Daoy (cell line): ENCODE data around the gene N4BP2L2. TPM values are rescaled to one million over a fixed set of nuclear protein-coding genes. Genes with fewer than 3 reads are reported as not detected.

Experiments used
- DNase-seq: peaks from one replicate; pipeline ENCODE4 v3.0.0-alpha.2; 2015; ENCODE audit warnings: low read depth
- total RNA-seq: library from RNA; depleted of rRNA; stranded (reverse); fragments of >200 nt; shearing (Covaris generic); gene quantifications from 2 replicates; pipeline ENCODE4 v1.2.3, GENCODE V29; 2014

The N4BP2L2 gene
- total RNA-seq, 1 experiment from 2014 or later = 35.6 TPM

- peak; percentile 24 for DNase-seq
These were observed 112.2 kb downstream of the N4BP2L2 start for GRCh38 chr13:32426191-32426989.

DNA sequence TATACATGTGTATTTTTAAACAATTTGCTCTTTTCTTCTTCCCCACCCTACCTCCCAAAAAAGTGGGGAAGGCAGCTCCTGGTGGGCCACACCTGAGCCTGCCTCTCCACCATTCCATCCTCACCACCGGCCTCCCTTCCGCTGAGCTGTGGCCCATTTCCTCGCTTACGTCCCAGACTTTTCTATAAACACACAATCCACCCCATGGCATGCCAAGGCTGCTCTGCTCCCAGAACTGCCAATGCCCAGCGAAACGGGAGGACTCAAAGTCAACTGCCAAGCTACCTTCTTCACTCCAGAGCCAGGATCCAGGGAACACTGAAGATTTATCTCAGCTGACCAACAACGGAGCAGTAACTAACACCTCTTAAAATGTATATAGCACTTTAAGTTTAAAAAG is 113.4 kb downstream of the N4BP2L2 start:
- DNase-seq = no peak

DNA sequence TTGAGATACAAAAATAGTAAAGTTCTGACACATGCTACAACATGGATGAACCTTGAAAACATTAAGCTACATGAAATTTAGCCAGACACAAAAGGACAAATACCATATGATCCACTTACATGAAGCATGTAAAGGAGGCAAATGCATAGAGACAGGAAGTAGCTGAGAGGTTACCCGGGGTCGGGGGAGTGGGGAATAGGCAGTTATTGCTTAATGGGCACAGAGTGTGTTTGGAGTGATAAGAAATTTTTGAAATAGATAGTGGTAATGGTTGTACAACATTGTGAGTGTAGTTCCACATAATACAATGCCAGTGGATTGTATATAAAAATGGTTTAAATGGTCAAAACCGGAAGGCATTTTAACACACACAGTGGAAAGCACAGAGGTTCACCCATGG is 115.0 kb downstream of the N4BP2L2 start:
- DNase-seq = no peak

DNA sequence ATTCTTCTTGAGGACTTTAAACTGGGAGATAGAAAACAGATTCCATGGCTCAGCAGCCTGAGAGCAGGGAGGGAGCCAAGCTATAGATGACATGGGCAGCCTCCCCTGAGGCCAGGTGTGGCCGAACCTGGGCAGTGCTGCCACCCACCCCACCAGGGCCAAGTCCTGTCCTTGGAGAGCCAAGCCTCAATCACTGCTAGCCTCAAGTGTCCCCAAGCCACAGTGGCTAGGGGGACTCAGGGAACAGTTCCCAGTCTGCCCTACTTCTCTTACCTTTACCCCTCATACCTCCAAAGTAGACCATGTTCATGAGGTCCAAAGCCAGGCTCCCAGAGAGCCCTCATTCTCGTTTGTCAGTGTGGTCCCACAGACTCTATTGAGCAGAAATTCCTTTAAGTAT is 118.7 kb downstream of the N4BP2L2 start:
- no peak for DNase-seq

GRCh38 chr13:32417995-32418394 is 120.6 kb downstream of the N4BP2L2 start:
- DNase-seq = no peak

DNA sequence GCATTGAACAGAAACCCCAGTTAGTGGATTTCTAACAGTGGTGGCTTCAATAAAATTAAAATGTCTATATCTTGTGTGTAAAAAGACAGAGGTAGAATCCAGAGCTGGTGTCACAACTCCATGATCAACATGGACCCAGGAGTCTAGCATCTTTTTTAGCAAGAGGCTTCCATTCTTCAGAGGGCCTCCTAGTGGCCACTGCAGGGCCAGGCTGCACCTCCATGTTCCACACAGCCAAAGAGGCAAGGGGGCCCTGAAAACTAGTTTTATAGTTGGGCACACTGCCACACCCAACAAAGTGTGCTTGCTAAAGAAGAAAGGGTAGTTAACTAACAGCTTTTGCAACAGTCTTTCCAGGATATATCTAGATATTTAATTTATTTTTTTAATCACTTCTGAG is 123.6 kb downstream of the N4BP2L2 start:
- no peak for DNase-seq

GRCh38 chr13:32414580-32414979 is 124.0 kb downstream of the N4BP2L2 start:
- DNase-seq = no peak

DNA sequence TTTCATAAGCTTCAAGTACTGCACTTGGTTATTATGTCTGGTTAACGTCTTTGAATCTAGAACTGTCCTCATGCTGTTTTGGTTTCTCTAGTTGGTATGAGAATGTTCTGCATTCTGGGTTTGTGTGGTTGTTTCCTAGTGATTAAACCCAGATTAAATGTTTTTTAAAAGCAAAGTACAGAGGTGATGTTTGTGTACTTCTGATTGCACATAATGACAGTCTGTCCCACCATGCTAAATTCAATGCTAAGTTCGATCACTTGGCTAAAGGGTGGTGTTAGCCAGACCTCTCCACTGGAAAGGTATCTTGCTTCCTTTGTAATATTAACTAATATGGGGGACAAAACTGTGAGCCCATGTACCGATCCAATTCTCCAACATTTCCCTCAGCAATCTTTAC is 125.3 kb downstream of the N4BP2L2 start:
- DNase-seq = no peak

- DNase-seq = no peak
These were observed 128.8 kb downstream of the N4BP2L2 start for GRCh38 chr13:32409561-32410421.

DNA sequence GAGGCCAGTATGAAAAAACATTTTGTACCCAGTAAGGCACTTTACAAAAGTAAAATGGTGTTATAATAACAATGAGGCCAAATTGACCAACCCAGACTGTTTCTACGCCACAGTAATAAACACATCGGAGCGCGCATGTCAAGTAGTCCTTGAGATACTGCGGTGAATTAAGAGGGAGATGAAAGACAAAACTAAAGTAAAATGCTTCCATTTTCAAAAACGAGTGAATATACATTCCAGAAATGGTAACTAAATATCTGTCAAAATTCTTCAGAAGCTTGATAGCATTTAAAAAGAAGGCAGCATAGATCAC is 129.6 kb downstream of the N4BP2L2 start:
- DNase-seq = no peak

DNA sequence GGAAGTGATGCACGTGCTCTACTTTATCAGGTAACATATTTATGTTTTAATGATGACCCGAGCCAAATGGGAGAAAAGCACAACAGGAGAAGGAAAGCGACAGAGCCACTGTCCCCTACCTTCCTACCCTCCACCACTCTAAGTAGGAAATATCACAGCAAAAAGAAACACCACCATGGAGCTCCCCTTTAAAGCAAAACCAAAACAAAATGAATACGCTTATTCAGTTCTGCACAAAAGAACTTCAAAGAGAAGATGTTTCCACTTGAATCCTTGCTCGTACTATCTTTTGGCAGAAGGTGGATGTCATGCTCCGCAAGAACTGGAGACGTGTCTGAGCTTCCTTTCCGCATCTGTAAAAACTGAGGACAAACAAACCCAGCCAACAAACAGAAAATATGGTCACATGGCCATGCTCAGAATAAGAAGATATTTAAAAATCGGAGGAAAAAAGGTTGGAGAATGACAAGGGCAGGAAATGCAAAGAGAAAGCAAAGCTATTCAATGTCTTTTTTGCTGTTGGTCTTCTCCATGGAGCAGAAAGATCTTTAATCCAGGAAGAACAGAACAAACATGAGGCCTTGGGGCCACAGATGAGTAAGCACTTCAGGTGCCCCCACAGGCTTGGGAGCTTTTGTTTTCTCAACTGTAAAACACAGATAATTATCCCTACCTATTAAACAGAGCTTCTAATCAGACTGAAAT is 130.1 kb downstream of the N4BP2L2 start:
- no peak for DNase-seq

GRCh38 chr13:32407854-32408253 is 130.7 kb downstream of the N4BP2L2 start:
- no peak for DNase-seq

GRCh38 chr13:32403108-32403507 is 135.5 kb downstream of the N4BP2L2 start:
- no peak for DNase-seq

GRCh38 chr13:32391101-32391619 is 147.4 kb downstream of the N4BP2L2 start:
- DNase-seq = no peak

- no peak for DNase-seq
These were observed 148.1 kb downstream of the N4BP2L2 start for GRCh38 chr13:32390484-32390883.

- no peak for DNase-seq
These were observed 148.5 kb downstream of the N4BP2L2 start for GRCh38 chr13:32390048-32390447.

DNA sequence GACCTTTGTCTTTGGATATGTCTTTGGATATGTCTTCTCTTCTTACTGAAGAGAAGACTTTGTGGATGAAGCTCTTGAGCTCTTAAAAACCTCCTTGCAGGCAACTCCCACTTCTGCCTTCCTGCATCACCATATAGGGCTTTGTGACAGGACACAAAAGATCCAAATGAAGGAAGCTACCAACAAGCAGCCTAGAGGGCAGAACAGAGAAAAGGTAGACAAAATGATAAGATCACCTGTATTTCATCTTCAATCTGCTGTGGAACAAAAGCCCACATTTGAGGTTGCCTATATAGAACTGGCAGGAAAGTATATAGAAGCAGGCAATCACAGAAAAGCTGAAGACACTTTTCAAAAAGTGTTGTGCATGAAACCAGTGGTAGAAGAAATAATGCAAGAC is 153.2 kb downstream of the N4BP2L2 start:
- no peak for DNase-seq

GRCh38 chr13:32384702-32385101 is 153.9 kb downstream of the N4BP2L2 start:
- no peak for DNase-seq

DNA sequence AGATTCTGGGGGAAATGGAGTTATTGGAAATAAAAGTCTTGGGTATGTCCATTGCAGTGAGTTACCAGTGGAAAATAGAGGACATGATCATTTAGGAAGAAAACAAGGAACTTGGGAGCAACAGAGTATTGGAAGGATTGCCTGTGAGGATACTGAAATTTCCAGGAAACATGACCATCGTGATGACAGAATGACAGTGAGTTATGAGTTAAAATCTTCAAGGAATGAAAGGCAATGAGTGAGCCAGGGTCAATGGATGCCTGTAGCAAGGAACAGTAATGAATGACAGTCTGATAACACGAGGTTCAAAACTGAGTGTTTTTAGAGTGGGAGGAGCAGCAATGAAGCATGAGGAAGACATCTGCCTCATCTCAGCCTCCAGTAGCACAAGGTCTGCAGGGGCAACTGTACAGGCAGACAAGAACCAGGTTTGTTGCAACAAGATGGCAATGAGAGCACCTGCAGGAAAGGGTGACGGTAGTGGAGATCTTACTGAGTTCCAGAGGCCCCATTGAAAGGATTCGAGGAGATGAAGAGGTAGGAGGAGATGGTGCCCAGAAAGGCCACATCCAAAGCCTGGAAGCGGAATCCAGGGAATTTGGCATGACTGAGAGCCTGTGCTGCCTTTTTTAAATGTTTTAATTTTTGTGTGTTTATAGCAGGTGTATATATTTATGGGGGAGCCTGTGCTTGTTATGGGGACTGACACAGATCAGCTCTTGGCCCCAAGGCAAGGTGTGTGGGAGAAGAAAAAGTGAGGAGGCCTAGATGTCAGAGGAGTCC is 154.6 kb downstream of the N4BP2L2 start:
- DNase-seq = no peak
